Heart left ventricle (tissue), 16 donors: ENCODE results near the gene PYROXD2. TPM values are rescaled to one million over a fixed set of nuclear protein-coding genes. Genes with fewer than 3 reads are reported as not detected.
"Not testable (repeated sequence)": the region's sequence is repeated elsewhere in the genome, so short reads cannot be mapped to it uniquely, and the experiment has no call there.

Experiments
- ATAC-seq, 4 donors: fragments of 200-7000 bp; cut with Tn5 transposase; one replicate each; pipeline ENCODE4 v1.9.1; 2020 to 2022; ENCODE audit warnings: moderate library complexity in 4 of 4, mild to moderate bottlenecking in 3 of 4, moderate number of reproducible peaks in 1 of 4
- DNase-seq, 5 donors: peaks; one replicate each; pipeline ENCODE4 v3.0.0-alpha.2; 2020
- H3K27ac ChIP-seq, 12 donors: fragments of 200-600 bp; sonication (generic) in 4 of 12; one replicate each; pipeline versions ENCODE4 v1.5.0 to v1.8.0; 2016 to 2022; ENCODE audit warnings: mild to moderate bottlenecking in 2 of 12
- H3K27me3 ChIP-seq, 9 donors: fragments of 200-600 bp; sonication (generic) in 2 of 9; one replicate each; pipeline versions ENCODE4 v1.5.1 to v1.8.0; 2016 to 2022; ENCODE audit warnings: mild to moderate bottlenecking in 3 of 9
- H3K36me3 ChIP-seq, 9 donors: fragments of 200-600 bp; sonication (generic) in 2 of 9; one replicate each; pipeline versions ENCODE4 v1.5.0 to v1.8.0; 2018 to 2022; ENCODE audit warnings: mild to moderate bottlenecking in 2 of 9
- H3K4me1 ChIP-seq, 12 donors: fragments of 200-600 bp; sonication (generic) in 4 of 12; one replicate each; pipeline versions ENCODE4 v1.5.0 to v1.8.0; 2016 to 2022; ENCODE audit warnings: mild to moderate bottlenecking in 3 of 12
- H3K4me3 ChIP-seq, 12 donors: fragments of 200-600 bp; sonication (generic) in 4 of 12; one replicate each; pipeline versions ENCODE4 v1.5.0 to v1.8.0; 2017 to 2022; ENCODE audit warnings: mild to moderate bottlenecking in 9 of 12, moderate library complexity in 4 of 12
- H3K9me3 ChIP-seq, 12 donors: fragments of 200-600 bp; sonication (generic) in 4 of 12; one replicate each; pipeline versions ENCODE4 v1.5.0 to v1.8.0; 2016 to 2022; ENCODE audit warnings: mild to moderate bottlenecking in 1 of 12
- POLR2A ChIP-seq, 2 donors: fragments of 450-650 bp; IDR thresholded peaks; one replicate each; pipeline ENCODE4 v1.6.1; 2017; ENCODE audit warnings: antibody characterized with exemption in 2 of 2, mild to moderate bottlenecking in 2 of 2, moderate library complexity in 2 of 2
- WGBS, 4 donors: extraction: QIAGEN DNeasy Blood & Tissue Kit in 2 of 4; methylation state at CpG; one replicate each; pipeline versions ENCODE4 v1.1.5 to v1.1.7; 2013 to 2018; 5-methylcytosine and 5-hydroxymethylcytosine counted together
- intact Hi-C, 10 donors: fragments of 100-400 bp; cut with DNase I; formaldehyde crosslinking; loops; one replicate each; pipeline versions ENCODE4 v1.11.1 to v1.14.2; 2022
- polyA plus RNA-seq, 2 donors: library from polyadenylated mRNA; stranded (reverse); fragments of 200-250 nt; gene quantifications; one replicate each; pipeline ENCODE4 v1.2.3, GENCODE V29; 2013
- total RNA-seq, 9 donors: library from RNA; depleted of rRNA in 2 of 9; stranded (reverse); fragments of >200 nt in 2 of 9; fragmentation: NEBNext Ultra II Directional in 3 of 9; extraction: Animal tissue kit (Norgen Biotek cat#: 25700) in 3 of 9; gene quantifications; one replicate each; pipeline versions ENCODE4 v1.1.0 to v1.2.4, GENCODE V29; 2016 to 2023
- TF ChIP-seq, protein P1 (sequence below), 12 donors: fragments of 200-600 bp; sonication (generic) in 4 of 12; IDR thresholded peaks; one replicate each; pipeline versions ENCODE4 v1.5.0 to v1.8.0; 2018 to 2022; ENCODE audit warnings: antibody characterized with exemption in 12 of 12, mild to moderate bottlenecking in 5 of 12
- donor health status: ischemic (EF 13 %, LVEDD 7.1; RV severe dilation, severe dysfunction).
- donor health status: healthy with polysubstance abuse.
- donor health status: DM: no; HTN: yes; CAD: no.
- donor health status: DM: no; HTN: no; CAD: no.
- donor health status: ischemic (EF 25% LVEDD 6.9; RV normal size, moderate dysfunction).
- donor health status: ischemic (EF 25% LVEDD 5.7; RV mildly dilated, moderate dysfunction).
- donor health status: healthy.
- donor health status: DM: yes; HTN: yes; CAD: no.
- donor health status: ischemic (EF 35%, LVEDD 5.7; RV mildly dilated, moderate dysfunction).
- donor health status: nonischemic (EF 11% LVEDD 7.7; RV severe dilation, severe dysfunction).
- donor health status: DM: yes; HTN: yes; CAD: no.
- donor health status: PGD.
- donor health status: ischemic (EF 29% LVEDD 5.4; RV normal size, mild dysfunction).
- donor health status: nonischemic (EF 23%, LVEDD 6.1; RV moderate dilation, normal function).

The PYROXD2 gene
- total and polyA plus RNA-seq, 11 donors, result 4.1 to 22.0 (median 11.1) TPM

DNA sequence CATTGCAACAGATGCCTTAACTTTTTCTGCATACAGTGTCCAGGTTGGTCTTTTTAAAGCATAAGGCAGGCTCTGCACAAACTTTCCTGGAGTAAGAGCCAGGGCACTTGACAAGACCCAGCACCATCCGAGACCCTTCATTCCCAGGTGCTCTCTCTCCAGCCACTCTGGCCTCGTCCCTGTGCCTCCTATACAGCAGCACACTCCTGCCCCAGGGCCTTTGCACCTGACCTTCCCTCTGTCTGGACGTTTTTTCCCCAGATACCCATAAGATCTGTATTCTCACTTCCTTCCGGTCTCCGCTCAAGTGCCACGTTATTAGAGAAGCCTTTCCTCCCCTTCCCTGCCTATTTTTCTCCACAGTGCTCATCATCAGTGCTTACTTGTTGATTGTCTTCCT is 25.6 kb downstream of the PYROXD2 start:
- ATAC-seq (no peak), DNase-seq (no peak)
- Histone ChIP-seq H3K27me3 (no peaks in the 10 kb centered on the region), H3K4me1 (peaks cover 0 to 16% (median 5%) of the 10 kb centered on the region in 12 donors), H3K4me3 (no peak overlapping the region), H3K36me3 (peaks cover 0 to 28% (median 7%) of the 10 kb centered on the region in 9 donors), H3K27ac (no peak overlapping the region), H3K9me3 (no peaks in the 10 kb centered on the region)
- 79 to 90% (median 84%) methylated on average over 6 of the region's 6 CpGs for WGBS, 4 donors
- no peak for TF ChIP-seq POLR2A (IDR thresholded peaks at IDR 0.05)
- TF ChIP-seq, protein P1, sequence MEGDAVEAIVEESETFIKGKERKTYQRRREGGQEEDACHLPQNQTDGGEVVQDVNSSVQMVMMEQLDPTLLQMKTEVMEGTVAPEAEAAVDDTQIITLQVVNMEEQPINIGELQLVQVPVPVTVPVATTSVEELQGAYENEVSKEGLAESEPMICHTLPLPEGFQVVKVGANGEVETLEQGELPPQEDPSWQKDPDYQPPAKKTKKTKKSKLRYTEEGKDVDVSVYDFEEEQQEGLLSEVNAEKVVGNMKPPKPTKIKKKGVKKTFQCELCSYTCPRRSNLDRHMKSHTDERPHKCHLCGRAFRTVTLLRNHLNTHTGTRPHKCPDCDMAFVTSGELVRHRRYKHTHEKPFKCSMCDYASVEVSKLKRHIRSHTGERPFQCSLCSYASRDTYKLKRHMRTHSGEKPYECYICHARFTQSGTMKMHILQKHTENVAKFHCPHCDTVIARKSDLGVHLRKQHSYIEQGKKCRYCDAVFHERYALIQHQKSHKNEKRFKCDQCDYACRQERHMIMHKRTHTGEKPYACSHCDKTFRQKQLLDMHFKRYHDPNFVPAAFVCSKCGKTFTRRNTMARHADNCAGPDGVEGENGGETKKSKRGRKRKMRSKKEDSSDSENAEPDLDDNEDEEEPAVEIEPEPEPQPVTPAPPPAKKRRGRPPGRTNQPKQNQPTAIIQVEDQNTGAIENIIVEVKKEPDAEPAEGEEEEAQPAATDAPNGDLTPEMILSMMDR (IDR thresholded peaks at IDR 0.05), result no peak
- intact Hi-C loops, result no loop called here

DNA sequence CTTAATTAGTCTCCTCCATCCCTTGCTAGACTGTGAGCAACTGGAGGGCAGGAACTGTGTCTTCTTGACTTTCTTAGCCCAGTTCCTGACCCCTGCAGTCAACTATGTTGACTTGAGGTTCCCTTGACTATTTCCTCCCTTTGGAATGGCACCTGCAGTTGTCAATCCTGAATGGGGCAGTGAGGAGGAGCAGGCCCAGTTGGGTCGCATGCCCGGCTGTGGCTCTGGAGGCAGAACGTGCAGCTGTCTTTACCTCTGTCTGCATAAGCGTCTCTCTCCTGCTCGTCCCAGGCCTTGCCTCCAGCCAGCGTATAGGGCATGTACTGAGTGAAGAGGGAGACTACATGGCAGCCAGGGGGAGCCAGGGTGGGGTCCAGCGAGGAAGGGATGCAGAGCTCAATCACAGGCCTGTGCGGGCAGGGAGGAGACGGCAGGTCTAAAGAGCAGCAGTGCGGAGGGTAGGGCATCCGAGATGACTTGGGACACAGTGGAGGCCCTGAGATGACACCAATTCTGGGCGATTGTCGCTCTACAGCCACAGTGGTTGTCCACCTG is 26.8 kb downstream of the PYROXD2 start:
- intact Hi-C loops, result no loop called here
- no peaks in the 10 kb centered on the region for H3K9me3 ChIP-seq
- ATAC-seq (no peak), DNase-seq (no peak)
- H3K27me3 ChIP-seq, result no peaks in the 10 kb centered on the region
- H3K36me3 ChIP-seq, result peaks cover 0 to 39% (median 15%) of the 10 kb centered on the region in 9 donors
- H3K27ac ChIP-seq, result no peak overlapping the region
- TF ChIP-seq, protein P1 (IDR thresholded peaks at IDR 0.05), result no peak
- TF ChIP-seq POLR2A (IDR thresholded peaks at IDR 0.05), result no peak
- H3K4me3 ChIP-seq, result no peak overlapping the region
- H3K4me1 ChIP-seq, result peaks cover 0 to 16% (median 5%) of the 10 kb centered on the region in 12 donors
- WGBS, 4 donors, result 91 to 96% (median 94%) methylated on average over 13 of the region's 13 CpGs

DNA sequence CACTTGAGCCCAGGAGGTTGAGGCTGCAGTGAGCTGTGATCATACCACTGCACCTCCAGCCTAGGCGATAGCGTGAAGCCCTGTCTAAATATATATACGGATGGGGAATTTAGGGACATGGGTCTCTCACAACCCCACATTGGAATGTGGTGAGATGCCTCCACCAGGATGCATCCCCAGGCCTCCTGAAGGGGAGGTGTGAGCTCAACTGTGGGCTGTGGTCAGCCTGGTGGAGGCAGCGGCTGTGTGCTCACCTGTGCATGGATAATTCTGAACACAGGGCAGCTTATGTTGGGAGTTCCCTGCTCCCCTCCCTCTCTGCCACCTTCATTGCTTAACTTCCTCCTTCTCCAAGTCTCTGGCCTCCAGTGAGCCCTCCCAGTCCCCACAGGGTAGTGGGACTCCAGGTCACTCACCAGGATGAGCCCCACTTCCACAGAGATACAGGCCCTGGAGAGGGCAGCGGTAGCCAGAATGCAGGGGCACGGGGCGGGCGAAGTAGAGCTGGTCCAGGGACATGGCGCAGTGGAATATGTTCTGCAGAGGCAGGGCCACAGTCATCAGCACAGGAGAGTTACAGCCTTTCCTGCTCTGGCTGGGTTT is 30.4 kb downstream of the PYROXD2 start:
- TF ChIP-seq POLR2A (IDR thresholded peaks at IDR 0.05), result no peak
- TF ChIP-seq, protein P1 (IDR thresholded peaks at IDR 0.05), result no peak
- Histone ChIP-seq H3K4me1 (no peaks in the 10 kb centered on the region), H3K27ac (no peak overlapping the region), H3K4me3 (no peak overlapping the region), H3K36me3 (peaks cover 0 to 45% (median 26%) of the 10 kb centered on the region in 9 donors), H3K9me3 (no peaks in the 10 kb centered on the region), H3K27me3 (no peaks in the 10 kb centered on the region)
- ATAC-seq, result no peak
- WGBS, 4 donors, result 88 to 98% (median 95%) methylated on average over 8 to 9 of the region's 9 CpGs
- DNase-seq, result no peak
- intact Hi-C loops, result no loop called here

DNA sequence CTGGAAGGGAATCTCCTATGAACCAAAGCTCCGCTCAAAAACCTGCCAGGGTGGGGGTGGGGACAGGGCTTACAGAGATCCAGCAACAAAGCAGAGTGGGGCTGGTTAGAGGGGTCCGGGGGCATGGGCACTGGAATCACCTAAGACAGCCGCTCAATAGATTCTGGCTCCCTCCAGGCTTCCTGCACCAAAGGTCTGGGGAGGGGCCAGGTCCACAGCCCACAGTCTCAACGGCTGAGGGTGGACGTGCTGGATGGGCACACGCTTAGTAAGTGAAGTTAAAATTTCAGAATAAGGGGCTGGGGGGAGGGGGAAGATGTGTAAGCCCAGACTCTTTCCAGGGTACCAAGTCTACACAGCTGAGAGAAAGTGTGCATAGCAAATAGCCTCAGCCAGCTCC is 31.1 kb downstream of the PYROXD2 start:
- Histone ChIP-seq H3K4me1 (no peaks in the 10 kb centered on the region), H3K27ac (no peak overlapping the region), H3K27me3 (no peaks in the 10 kb centered on the region), H3K36me3 (peaks cover 0 to 47% (median 26%) of the 10 kb centered on the region in 9 donors), H3K9me3 (no peaks in the 10 kb centered on the region), H3K4me3 (no peak overlapping the region)
- no peak for ATAC-seq
- no peak for TF ChIP-seq POLR2A (IDR thresholded peaks at IDR 0.05)
- TF ChIP-seq, protein P1 (IDR thresholded peaks at IDR 0.05), result no peak
- no peak for DNase-seq
- intact Hi-C loops, result no loop called here
- 94 to 100% (median 95%) methylated on average over 4 to 6 of the region's 6 CpGs for WGBS, 4 donors

DNA sequence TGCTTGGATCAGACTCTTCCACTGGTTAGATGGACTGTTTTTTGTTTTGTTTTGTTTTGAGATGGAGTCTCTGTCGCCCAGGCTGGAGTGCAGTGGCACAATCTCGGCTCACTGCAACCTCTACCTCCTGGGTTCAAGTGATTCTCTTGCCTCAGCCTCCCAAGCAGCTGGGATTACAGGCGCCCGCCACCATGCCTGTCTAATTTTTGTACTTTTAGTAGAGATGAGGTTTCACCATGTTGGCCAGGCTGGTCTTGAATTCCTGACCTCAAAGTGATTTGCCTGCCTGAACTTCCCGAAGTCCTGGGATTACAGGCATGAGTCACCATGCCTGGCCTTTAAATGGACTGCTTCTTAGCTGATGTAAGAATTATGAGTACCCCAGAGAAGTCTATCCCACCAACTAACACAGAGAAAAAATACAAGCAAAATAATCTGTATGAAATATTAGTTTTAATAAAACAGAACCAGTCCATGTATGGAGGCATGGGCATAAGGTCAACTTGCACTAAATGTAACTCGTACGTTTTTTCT is 31.8 kb downstream of the PYROXD2 start:
- H3K9me3 ChIP-seq, H3K27ac ChIP-seq, ATAC-seq, intact Hi-C loops, H3K4me1 ChIP-seq, DNase-seq, H3K27me3 ChIP-seq, H3K4me3 ChIP-seq: not testable (repeated sequence)
- 86 to 96% (median 93%) methylated on average over 7 of the region's 7 CpGs for WGBS, 4 donors
- H3K36me3 ChIP-seq, result peaks cover 0 to 47% (median 26%) of the 10 kb centered on the region in 9 donors
